AG09309 (cell line): Measurements from ENCODE around the gene KLHL40.

ENCODE experiments used
- DNase-seq: peaks from one replicate; pipeline ENCODE4 v3.0.0-alpha.2; 2010; ENCODE audit warnings: low read depth
- H3K4me3 ChIP-seq: 2 replicates; pipeline ENCODE4 v1.5.1; 2011; ENCODE audit warnings: mild to moderate bottlenecking, low read depth, low read length, moderate library complexity; ENCODE audit not compliant: control insufficient read depth
- TF ChIP-seq, protein P1 (sequence below): IDR thresholded peaks from 2 replicates; pipeline ENCODE4 v1.5.1; 2011; ENCODE audit warnings: mild to moderate bottlenecking, low read depth, low read length, inconsistent platforms; ENCODE audit not compliant: insufficient read depth, control insufficient read depth; ENCODE audit errors: missing control alignments

Gene KLHL40

DNA sequence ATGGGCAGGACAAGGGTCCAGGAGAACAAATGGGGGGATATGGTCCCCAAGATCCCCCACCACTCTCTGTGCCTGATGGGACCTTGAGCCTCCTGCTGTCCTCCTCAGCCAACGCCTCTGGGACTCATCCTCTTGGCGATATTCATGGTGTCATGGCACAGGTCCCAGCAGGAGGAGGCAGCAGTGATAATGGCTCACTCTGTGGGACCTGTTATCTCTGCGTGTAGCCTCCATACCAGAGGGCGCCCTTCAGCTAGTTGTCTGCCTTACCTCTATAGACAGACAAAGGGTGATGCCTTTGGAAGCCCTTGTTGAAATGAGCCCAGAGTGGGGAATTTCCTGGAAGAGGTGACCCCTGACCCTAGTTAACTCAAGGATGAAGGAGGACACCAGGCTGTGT, 24.4 kb upstream of the KLHL40 start:
- H3K4me3 ChIP-seq: no peak overlapping the region
- no peak for DNase-seq
- TF ChIP-seq, protein P1, sequence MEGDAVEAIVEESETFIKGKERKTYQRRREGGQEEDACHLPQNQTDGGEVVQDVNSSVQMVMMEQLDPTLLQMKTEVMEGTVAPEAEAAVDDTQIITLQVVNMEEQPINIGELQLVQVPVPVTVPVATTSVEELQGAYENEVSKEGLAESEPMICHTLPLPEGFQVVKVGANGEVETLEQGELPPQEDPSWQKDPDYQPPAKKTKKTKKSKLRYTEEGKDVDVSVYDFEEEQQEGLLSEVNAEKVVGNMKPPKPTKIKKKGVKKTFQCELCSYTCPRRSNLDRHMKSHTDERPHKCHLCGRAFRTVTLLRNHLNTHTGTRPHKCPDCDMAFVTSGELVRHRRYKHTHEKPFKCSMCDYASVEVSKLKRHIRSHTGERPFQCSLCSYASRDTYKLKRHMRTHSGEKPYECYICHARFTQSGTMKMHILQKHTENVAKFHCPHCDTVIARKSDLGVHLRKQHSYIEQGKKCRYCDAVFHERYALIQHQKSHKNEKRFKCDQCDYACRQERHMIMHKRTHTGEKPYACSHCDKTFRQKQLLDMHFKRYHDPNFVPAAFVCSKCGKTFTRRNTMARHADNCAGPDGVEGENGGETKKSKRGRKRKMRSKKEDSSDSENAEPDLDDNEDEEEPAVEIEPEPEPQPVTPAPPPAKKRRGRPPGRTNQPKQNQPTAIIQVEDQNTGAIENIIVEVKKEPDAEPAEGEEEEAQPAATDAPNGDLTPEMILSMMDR: no peak

DNA sequence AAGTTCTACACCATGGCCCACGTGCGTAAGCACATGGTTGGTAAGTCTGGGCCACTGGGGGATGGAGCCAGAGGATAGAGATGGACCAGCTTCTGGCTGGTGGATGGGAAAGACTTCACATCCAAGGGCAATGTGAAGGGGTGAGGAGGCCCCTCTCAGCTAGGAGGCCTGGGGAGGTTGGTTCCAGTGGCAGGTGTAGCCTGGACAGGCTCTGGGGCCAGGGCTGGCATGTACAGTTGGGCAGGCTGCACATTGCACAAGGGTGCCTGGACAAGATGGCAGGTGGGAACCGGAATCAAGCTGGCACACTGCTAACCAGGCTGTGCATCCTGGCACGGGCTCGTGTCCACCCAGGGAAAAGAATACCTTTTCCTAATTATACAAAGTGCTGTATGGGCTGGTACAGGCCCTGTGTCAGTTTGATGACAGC, 23.7 kb upstream of the KLHL40 start:
- TF ChIP-seq, protein P1: no peak

GRCh38 chr3:42662037-42662812, 23.1 kb upstream of the KLHL40 start:
- TF ChIP-seq, protein P1: no peak
- H3K4me3 ChIP-seq: no peak overlapping the region
- no peak for DNase-seq

More for the DNA sequence above, 23.7 kb upstream of the KLHL40 start:
- no peak overlapping the region for H3K4me3 ChIP-seq
- no peak for DNase-seq

DNA sequence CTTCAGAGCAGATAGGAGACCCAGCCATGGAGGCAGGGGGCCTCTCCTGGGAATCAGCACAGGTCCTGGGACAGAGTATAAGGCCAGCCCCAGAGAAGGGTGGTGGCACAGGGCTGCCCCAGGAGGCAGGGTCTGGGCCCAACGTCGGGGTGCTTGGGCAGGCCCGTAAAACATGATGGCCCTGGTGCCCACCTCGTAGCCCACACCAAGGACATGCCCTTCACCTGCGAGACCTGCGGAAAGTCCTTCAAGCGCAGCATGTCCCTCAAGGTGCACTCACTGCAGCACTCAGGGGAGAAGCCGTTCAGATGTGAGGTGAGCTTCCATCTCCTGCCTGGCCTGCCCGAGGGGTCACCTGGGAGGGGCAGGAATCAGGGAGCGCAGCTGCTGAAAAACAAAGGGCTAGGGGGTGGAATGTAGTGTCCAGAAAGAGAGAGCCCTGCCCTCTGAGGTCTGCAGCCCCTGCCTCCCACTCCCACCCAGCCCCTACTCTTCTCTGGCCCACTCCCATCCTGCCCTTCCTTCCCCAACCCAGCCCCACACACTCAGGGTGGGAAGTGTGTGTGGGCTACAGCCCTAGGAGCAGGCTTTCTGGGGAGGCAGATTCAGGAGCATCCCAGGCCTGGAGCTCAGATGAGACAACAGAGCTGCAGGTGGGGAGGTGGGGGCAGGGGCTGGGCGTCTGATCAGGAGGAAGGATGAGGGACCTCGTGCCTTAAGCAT, 22.4 kb upstream of the KLHL40 start:
- TF ChIP-seq, protein P1: no peak
- DNase-seq: no peak
- no peak overlapping the region for H3K4me3 ChIP-seq

- no peak for DNase-seq
- H3K4me3 ChIP-seq: no peak overlapping the region
- TF ChIP-seq, protein P1: no peak
Measured at GRCh38 chr3:42663581-42664437, 21.5 kb upstream of the KLHL40 start.

GRCh38 chr3:42664438-42664803, 20.9 kb upstream of the KLHL40 start:
- TF ChIP-seq, protein P1: no peak
- H3K4me3 ChIP-seq: no peak overlapping the region
- no peak for DNase-seq
